ENCODE measurements around the gene TNNT1.

TNNT1 gene

DNA sequence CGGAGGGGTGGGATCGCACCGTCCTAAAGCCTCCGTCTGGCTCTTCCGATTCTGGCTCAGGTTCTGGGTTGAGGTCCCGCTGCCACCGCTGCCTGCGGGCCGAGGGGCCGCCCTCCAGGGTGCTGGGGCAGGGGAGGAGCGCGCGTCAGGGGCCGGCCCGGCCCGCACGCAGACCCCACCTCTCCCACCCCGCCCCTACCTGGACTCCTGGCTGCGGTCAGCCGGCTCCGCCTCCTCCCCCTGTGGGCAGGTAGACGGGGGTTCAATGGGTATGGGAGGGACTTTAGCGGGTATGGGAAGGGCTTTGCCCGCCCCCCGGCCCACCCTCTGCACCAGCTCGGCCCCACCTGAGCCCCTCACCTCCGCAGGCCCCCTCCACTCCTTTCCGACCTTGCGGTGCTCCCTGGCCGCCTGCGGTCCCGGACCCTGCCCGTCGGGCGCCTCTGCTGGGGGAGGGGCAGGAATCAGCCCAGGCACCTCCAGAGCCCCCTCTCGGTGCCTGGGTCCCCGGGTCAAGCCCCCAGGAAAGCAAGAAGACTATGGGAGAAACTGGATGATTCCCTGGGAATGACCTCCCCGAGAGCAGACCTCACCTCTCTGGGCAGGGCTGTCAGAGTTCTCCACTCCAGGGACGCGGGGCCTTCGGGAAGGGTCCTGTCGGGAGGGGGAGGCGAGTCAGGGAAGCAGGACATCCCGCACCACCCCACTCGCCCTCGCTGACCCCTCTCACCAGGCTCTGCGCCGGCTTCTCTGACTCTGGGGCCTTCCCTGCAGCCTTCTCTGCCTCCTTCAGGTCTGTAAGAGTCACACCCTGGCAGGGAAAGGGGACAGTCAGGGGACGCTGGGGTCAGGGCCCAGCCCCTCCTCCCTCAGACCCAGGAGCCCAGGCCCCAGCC, 56.3 kb downstream of the TNNT1 start:
- no peaks in the 10 kb centered on the region for H3K9me3 Mint-ChIP-seq
- H3K27ac Mint-ChIP-seq: no peak overlapping the region
- DNase-seq (no peak), ATAC-seq (peak; percentile 40)
- peaks cover 23% of the 10 kb centered on the region for H3K4me1 Mint-ChIP-seq
- peaks cover 23% of the 10 kb centered on the region for H3K27me3 Mint-ChIP-seq
- H3K4me3 Mint-ChIP-seq: no peak overlapping the region

DNA sequence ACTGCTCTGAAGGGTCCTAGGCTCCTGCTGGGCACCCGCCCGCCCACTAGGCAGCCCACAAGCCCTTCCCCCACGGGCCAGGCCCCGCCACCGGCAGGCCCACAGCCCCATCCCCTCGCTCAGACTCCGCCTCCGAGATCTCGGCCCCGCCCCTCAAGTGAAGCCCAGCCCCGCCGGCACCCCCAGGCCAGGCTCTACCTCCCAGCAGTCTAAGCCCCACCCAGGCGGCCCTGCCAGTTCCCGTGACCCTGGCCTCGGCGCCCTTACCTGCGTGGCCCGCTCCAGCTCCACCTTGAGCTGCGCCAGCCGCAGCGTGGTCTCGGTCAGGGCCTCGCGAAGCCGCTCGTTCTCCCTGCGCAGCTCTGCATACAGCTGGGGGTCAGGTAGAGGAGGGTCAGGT, 57.1 kb downstream of the TNNT1 start:
- ATAC-seq (no peak), DNase-seq (no peak)
- Mint-ChIP-seq H3K27ac (no peak overlapping the region), H3K4me3 (no peak overlapping the region), H3K27me3 (peaks cover 31% of the 10 kb centered on the region), H3K4me1 (peaks cover 30% of the 10 kb centered on the region), H3K9me3 (no peaks in the 10 kb centered on the region)

DNA sequence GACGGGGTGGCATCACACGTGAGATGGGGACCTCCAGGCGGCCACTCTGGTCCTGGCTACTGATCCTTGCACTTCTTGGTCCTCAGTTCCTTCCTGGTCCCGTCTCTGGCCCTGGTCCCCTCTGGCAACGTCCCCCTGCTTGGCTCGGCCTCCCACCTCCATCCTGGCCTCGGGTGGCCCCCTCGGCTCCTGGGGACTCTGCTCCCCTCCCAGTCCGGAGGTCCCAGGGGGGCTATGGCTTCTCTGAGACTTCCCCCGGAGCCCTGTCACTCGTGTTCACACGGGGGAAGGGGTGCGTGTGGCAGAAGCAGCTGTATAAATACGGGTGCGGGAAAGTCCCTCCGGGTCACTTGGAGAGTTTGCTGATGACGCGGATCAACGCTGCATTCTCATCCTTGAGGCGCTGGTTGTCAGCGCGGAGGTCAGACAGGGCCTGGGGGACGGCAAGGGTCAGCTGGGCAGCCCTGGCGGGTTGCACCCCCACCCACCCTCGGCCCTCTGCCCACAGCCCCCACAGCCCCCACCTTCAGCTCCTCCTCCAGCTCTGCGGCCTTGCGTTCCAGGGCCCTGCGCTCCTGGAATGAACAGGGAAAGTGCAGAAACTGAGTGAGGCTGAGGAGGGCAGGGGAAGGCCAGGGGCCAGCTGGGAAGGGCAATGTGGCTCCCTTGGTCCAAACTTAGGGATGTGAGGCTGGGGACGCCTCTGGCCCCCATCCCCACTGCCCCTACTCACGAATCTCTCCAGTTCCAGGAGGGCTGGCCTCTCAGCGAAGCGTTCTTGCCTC, 57.7 kb downstream of the TNNT1 start:
- Mint-ChIP-seq H3K4me3 (no peak overlapping the region), H3K27ac (no peak overlapping the region)

DNA sequence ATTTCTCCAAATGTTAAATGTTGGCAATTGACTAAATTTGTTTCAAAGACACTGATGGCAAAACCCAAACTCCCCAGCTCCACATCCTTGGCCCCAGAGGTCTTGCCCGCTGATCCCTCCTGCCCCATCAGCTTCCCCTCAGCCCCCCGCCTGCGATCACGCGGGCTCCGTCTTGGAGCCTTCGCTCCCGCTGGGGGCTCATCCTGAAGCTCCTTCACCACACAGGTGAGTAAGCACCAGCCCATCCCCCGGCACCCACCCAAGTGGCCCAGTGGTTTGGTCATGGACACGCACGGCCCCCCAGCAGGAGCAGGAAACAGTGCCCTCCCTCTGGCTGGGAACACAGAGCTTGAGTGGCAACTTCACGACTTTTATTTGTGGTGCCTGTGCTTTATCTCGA, 58.4 kb downstream of the TNNT1 start:
- Mint-ChIP-seq H3K4me1 (peaks cover 31% of the 10 kb centered on the region), H3K27ac (no peak overlapping the region), H3K4me3 (no peak overlapping the region), H3K27me3 (peaks cover 42% of the 10 kb centered on the region), H3K9me3 (no peaks in the 10 kb centered on the region)
- no peak for DNase-seq
- ATAC-seq: no peak

More for the DNA sequence above, 57.7 kb downstream of the TNNT1 start:
- ATAC-seq (no peak), DNase-seq (no peak)
- Mint-ChIP-seq H3K27me3 (peaks cover 34% of the 10 kb centered on the region), H3K9me3 (no peaks in the 10 kb centered on the region), H3K4me1 (peaks cover 31% of the 10 kb centered on the region)

DNA sequence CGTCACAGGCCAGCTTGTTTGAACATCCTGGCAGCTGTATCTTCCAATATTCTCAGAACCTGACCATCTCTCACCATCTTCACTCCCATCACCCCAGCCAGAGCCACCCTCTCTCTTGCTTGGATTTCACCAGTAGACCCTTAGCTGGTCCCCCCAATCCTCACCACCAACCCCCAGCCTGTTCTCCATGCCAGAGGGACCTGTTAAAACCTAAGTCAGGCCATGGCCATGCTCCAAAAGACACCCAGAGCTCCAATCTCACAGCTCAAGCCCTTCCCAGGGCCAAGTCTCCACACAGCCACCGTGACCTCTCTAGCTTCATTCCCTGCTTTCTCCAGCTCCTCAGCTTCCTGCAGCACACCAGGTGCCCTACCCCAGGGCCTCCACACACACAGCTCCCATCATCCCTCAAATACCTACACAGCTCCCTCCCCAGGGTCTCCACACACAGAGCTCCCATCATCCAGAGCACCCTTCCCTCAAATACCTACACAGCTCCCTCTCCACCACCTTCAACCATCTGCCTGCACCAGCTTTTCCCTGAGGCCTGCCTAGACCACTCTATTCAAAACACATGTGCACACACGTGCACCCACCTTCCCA, 59.6 kb downstream of the TNNT1 start:
- DNase-seq: no peak
- no peaks in the 10 kb centered on the region for H3K9me3 Mint-ChIP-seq
- peaks cover 53% of the 10 kb centered on the region for H3K27me3 Mint-ChIP-seq
- no peak for ATAC-seq
- H3K4me1 Mint-ChIP-seq: peaks cover 31% of the 10 kb centered on the region
- H3K4me3 Mint-ChIP-seq: no peak overlapping the region
- H3K27ac Mint-ChIP-seq: peak overlapping the region in 1 of 2 donors; percentile 35

DNA sequence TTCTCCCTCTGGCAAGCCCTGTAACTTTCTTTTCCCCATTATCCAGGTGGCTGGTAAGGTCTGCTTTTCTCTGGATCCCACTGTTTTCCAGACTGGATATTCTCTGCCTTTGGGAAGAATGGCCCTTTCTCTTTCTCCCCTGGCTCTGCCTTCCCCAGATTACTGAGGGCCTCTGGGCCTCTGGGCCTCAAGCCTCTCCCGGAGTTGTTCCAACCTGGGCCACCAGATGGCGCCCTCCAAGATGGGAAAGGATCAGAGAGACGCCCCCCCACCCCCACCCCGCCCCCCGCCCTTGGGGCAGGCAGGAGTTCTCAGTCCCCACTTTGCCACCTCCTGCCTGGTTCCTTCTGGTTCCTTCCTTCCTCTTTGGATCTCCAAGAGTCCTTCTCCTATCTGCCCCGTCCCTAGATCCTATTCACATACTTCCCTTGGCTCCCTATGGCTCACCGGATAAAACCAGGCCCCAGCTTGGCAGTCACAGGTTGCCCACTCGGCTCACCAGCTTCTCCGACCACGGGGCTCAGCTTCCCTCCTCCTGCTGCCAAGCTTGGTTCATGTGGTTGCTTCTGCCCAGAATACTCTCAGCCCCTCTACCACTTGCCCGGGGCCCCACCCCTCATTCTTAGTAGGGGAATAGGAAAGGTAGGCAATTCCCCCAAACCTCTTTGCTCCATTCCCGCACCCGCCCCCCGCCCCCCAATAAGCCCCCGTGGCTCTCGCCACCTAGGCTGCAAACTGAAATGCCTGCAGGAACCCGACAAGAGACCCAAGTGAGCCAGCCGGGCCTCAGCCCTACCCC, 60.3 kb downstream of the TNNT1 start:
- Mint-ChIP-seq H3K9me3 (no peaks in the 10 kb centered on the region), H3K4me1 (peaks cover 31% of the 10 kb centered on the region), H3K4me3 (peak overlapping the region; percentile 46 to 73), H3K27ac (peak overlapping the region; percentile 10 to 55), H3K27me3 (peaks cover 60% of the 10 kb centered on the region)
- peak; percentile 74 to 78 for DNase-seq
- ATAC-seq: peak; percentile 34

DNA sequence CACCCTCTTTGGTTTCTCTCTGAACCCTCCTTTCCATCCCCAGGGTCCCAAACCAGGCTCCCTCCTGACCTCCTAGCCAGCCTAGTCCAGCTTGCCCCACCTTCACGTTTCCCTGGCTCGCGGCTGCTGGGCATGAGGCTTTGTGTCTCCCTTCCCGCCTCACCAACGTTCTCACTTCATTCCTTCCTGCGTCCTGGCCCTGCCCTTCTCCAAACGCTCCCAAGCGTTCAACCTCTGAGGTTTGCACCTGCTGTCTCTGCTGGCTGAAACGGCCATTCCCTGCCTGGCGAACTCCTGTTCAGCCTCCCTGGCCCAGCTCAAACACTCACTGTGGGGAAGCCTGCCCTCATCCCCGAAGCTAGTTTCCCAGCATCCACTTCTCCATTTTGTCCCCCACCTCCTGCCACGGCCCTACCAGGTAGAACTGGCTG, 61.0 kb downstream of the TNNT1 start:
- no peak for DNase-seq
- no peaks in the 10 kb centered on the region for H3K9me3 Mint-ChIP-seq
- ATAC-seq: no peak
- H3K27me3 Mint-ChIP-seq: peaks cover 67% of the 10 kb centered on the region
- peaks cover 36% of the 10 kb centered on the region for H3K4me1 Mint-ChIP-seq
- H3K27ac Mint-ChIP-seq: peak overlapping the region in 1 of 2 donors; percentile 55
- peak overlapping the region; percentile 46 to 73 for H3K4me3 Mint-ChIP-seq

DNA sequence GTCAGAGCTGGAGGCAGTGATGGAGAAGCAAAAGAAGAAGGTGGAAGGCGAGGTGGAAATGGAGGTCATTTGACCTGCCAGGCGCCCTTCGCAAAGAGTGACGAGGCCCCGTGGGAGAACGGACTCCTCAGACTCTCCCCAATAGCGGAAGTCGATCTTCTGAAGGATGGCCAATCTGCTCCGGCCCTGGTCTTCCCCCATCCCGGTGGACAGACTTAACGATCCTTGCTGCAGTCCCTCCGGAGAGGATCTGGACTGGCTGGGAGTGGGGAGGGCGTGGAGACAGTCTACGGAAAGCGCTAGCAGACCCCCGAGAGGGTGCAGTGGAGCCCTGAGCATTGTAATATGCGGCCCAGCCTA, 61.5 kb downstream of the TNNT1 start:
- Mint-ChIP-seq H3K4me1 (peaks cover 41% of the 10 kb centered on the region), H3K4me3 (peak overlapping the region; percentile 16 to 87), H3K27me3 (peaks cover 72% of the 10 kb centered on the region), H3K9me3 (peaks cover 3% of the 10 kb centered on the region in 2 donors), H3K27ac (no peak overlapping the region)
- DNase-seq: no peak
- no peak for ATAC-seq

DNA sequence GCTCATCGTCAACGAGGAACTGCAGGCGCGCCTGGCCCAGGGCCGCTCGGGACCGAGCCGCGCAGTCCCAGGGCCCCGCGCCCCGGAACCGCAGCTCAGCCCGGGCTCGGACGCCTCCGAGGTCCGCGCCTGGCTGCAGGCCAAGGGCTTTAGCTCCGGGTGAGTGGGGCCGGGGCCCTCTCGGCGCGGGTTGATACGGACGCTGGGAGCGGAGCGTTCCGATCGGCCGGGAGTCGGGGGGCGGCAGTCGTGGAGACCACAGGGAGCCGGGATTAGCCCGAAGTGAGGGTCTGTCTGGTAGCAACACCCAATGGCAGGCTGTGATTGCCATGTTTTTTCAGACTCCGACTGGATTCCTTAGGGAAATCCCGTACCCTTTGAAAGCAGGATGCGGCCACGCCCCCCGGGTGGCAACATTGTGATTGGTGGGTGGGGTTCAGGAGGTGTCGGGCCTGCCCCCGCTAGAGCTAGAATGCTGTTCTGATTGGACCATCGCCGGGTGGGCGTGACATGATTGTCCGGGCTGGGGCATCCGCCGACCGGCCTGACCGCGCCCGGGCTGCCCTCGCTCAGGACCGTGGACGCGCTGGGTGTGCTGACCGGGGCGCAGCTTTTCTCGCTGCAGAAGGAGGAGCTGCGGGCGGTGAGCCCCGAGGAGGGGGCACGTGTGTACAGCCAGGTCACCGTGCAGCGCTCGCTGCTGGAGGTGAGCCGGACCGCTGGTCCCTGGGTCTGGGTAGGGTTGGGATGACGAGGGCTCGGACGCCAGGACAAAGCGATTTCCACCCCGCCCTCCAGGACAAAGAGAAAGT, 62.1 kb downstream of the TNNT1 start:
- peak in 1 of 2 donors; percentile 44 for DNase-seq
- Mint-ChIP-seq H3K27ac (no peak overlapping the region), H3K27me3 (peaks cover 78% of the 10 kb centered on the region), H3K4me1 (peaks cover 47% of the 10 kb centered on the region), H3K9me3 (peaks cover 3 to 7% of the 10 kb centered on the region in 2 donors), H3K4me3 (peak overlapping the region; percentile 16 to 87)
- peak; percentile 52 for ATAC-seq

DNA sequence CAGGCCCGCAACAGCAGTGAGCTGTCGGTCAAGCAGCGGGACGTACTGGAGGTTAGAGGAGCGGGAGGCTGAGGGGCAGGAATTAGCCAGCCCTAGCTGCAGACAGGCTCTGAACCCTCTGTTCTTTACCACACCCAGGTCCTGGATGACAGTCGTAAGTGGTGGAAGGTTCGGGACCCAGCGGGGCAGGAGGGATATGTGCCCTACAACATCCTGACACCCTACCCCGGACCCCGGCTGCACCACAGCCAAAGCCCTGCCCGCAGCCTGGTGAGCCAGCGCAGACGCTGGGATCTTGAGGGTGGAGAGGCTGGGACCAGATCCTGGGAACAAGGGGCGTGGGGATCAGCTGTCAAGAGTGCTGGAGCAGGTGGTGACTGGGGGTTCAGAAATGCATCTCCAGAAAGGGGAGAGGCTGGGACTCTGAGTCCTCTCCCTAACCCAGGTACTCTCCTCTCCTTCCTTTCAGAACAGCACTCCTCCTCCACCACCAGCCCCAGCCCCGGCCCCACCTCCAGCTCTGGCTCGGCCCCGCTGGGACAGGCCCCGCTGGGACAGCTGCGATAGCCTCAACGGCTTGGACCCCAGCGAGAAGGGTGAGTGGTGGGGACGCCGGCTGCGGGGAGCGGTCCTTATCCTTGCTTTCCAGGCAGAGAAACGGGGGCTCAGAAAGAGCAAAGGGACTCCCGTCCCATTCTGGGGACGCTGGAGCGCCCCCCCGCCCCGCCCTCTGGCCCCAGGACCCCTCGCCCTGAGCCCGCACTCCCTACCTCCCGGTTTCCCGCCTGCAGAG, 62.9 kb downstream of the TNNT1 start:
- H3K27ac Mint-ChIP-seq: peak overlapping the region in 1 of 2 donors; percentile 69
- H3K9me3 Mint-ChIP-seq: peaks cover 3 to 7% of the 10 kb centered on the region in 2 donors
- H3K4me3 Mint-ChIP-seq: peak overlapping the region in 1 of 2 donors; percentile 41
- ATAC-seq: peak; percentile 2
- no peak for DNase-seq
- H3K4me1 Mint-ChIP-seq: peaks cover 55% of the 10 kb centered on the region
- peaks cover 86% of the 10 kb centered on the region for H3K27me3 Mint-ChIP-seq

DNA sequence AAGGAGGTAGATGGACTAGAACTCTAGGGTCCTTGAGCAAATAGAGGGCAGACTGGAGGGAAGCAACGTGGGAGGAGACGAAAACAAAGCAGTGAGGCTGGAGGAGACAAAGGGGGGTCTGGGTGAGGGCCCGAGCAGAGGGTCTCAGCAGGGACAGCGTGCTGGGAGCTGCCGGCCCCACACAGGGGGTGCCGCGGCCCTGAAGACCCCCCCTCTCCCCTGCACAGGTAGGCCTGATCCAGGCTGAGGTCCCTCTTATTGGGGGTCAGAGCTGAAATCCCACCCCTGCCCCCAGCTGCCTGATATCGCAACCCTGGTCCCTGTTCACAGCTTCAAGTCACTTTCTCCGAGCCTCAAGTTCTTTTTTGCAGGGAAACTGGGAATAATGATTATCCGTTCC, 64.6 kb downstream of the TNNT1 start:
- ATAC-seq (no peak), DNase-seq (no peak)
- peaks cover 3 to 8% of the 10 kb centered on the region in 2 donors for H3K9me3 Mint-ChIP-seq
- no peak overlapping the region for H3K27ac Mint-ChIP-seq
- peaks cover 67% of the 10 kb centered on the region for H3K4me1 Mint-ChIP-seq
- H3K4me3 Mint-ChIP-seq: no peak overlapping the region
- peaks cover 97% of the 10 kb centered on the region for H3K27me3 Mint-ChIP-seq

DNA sequence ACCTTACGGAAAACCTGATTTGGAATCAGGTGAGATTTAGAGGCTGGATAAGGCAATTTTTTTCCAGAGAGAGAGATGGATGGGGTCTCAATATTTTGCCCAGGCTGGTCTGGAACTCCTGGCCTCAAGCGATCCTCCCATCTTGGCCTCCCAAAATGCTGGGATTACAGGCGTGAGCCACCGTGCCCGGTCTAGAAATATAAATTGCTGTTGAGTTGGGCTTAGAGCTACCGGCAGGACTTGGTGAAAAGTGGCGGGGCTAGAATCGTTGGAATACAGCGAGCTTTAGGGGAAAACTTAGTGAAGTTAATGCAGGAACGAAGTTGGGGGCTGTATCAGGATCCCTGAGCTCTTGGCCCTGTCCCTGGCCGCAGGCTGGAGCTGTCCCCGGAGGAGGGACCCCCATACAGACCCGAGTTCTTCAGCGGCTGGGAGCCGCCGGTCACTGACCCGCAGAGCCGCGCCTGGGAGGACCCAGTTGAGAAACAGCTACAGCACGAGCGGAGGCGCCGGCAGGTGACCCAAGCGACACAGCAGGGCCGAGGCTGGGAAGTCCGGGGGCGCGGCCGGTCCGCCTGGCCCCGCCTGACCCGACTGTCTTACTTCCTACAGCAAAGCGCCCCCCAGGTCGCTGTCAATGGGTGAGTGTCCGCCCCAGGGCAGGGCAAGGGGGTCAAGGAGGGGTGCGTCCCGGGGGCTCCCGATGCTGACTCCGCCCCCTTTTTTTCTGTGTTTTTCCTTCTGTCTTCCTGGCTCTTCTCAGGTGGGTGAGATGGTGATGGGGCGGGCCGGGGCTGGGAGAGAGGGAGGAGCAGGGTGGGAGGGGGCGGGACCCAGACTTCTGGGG, 65.8 kb downstream of the TNNT1 start:
- H3K4me1 Mint-ChIP-seq: peaks cover 61% of the 10 kb centered on the region
- no peak for ATAC-seq
- no peak for DNase-seq
- peak overlapping the region in 1 of 2 donors; percentile 84 for H3K4me3 Mint-ChIP-seq
- peaks cover 3 to 12% of the 10 kb centered on the region in 2 donors for H3K9me3 Mint-ChIP-seq
- H3K27me3 Mint-ChIP-seq: peaks cover 92% of the 10 kb centered on the region
- no peak overlapping the region for H3K27ac Mint-ChIP-seq
